CD8-positive, alpha-beta memory T cell (primary cell): ENCODE measurements around the gene RPL13A. TPM values are rescaled to one million over a fixed set of nuclear protein-coding genes. Genes with fewer than 3 reads are reported as not detected.
A peak's percentile ranks its signal among the peaks of the same experiment; 100 is the strongest.
"Not testable (repeated sequence)": the region's sequence is repeated elsewhere in the genome, so short reads cannot be mapped to it uniquely, and the experiment has no call there.

Experiments used
- CTCF ChIA-PET: fragments of 350-600 bp; sonication (Branson Sonifier 250); formaldehyde crosslinking; loops from one replicate; lab custom pipeline; 2021; ENCODE audit warnings: antibody characterized with exemption; lab: Charles Lee
- POLR2A ChIA-PET: fragments of 350-600 bp; sonication (Branson Sonifier 250); formaldehyde crosslinking; loops from one replicate; lab custom pipeline; 2021; ENCODE audit warnings: antibody characterized with exemption; lab: Charles Lee
- DNase-seq, 5 donors: peaks; one replicate each; pipeline versions ENCODE4 v3.0.0 to v3.0.0-alpha.2; 2020 to 2022; ENCODE audit warnings: mixed read lengths in 1 of 5
- H3K27ac ChIP-seq: one replicate; pipeline ENCODE4 v1.7.0; 2013; ENCODE audit warnings: low read depth, mild to moderate bottlenecking, low read length, moderate library complexity
- H3K27me3 ChIP-seq: 2 replicates; pipeline ENCODE4 v1.7.0; 2013; ENCODE audit warnings: low read length, mild to moderate bottlenecking; ENCODE audit not compliant: insufficient read depth, poor library complexity, severe bottlenecking
- H3K36me3 ChIP-seq: 2 replicates; pipeline ENCODE4 v1.7.0; 2013; ENCODE audit warnings: mild to moderate bottlenecking, low read length, moderate library complexity; ENCODE audit not compliant: insufficient read depth
- H3K4me1 ChIP-seq: 2 replicates; pipeline ENCODE4 v1.7.0; 2013; ENCODE audit warnings: mild to moderate bottlenecking, low read length, moderate library complexity; ENCODE audit not compliant: insufficient read depth
- H3K4me3 ChIP-seq: 2 replicates; pipeline ENCODE4 v1.7.0; 2013; ENCODE audit warnings: mild to moderate bottlenecking, low read length
- H3K9me3 ChIP-seq: 2 replicates; pipeline ENCODE4 v1.7.0; 2013; ENCODE audit warnings: mild to moderate bottlenecking, low read length
- H3K27ac Mint-ChIP-seq, 8 donors: one replicate each; pipeline ENCODE4 v1.8.0; 2020 to 2021; ENCODE audit warnings: mixed read lengths in 8 of 8, mild to moderate bottlenecking in 6 of 8, inconsistent platforms in 3 of 8, moderate library complexity in 3 of 8
- H3K27me3 Mint-ChIP-seq, 2 donors: one replicate each; pipeline ENCODE4 v1.8.0; 2020 to 2021; ENCODE audit warnings: mixed read lengths in 2 of 2, mild to moderate bottlenecking in 1 of 2, moderate library complexity in 1 of 2
- H3K36me3 Mint-ChIP-seq, 3 donors: one replicate each; pipeline ENCODE4 v1.8.0; 2020 to 2021; ENCODE audit warnings: mixed read lengths in 3 of 3, inconsistent platforms in 1 of 3, mild to moderate bottlenecking in 1 of 3
- H3K4me1 Mint-ChIP-seq, 3 donors: one replicate each; pipeline ENCODE4 v1.8.0; 2020 to 2021; ENCODE audit warnings: mixed read lengths in 3 of 3, inconsistent platforms in 1 of 3, mild to moderate bottlenecking in 1 of 3
- H3K4me3 Mint-ChIP-seq, 7 donors: one replicate each; pipeline ENCODE4 v1.8.0; 2020 to 2021; ENCODE audit warnings: mixed read lengths in 7 of 7, mild to moderate bottlenecking in 6 of 7, moderate library complexity in 4 of 7, inconsistent platforms in 2 of 7
- H3K9me3 Mint-ChIP-seq, 5 donors: one replicate each; pipeline ENCODE4 v1.8.0; 2020 to 2022; ENCODE audit warnings: mixed read lengths in 5 of 5, mild to moderate bottlenecking in 3 of 5, moderate library complexity in 2 of 5, inconsistent platforms in 1 of 5
- polyA plus RNA-seq: library from polyadenylated mRNA; unstranded; fragments of 300-500 nt; fragmentation: Illumina TruSeq; gene quantifications from one replicate; pipeline ENCODE4 v1.2.3, GENCODE V29; 2021
- total RNA-seq, 2 experiments: library from RNA; stranded (reverse); gene quantifications; one replicate each; pipeline ENCODE4 v1.2.3, GENCODE V29; 2021

Gene RPL13A
- total and polyA plus RNA-seq, 3 experiments from 2014 or later, result 2,679 to 3,912 (median 3,865) TPM

DNA sequence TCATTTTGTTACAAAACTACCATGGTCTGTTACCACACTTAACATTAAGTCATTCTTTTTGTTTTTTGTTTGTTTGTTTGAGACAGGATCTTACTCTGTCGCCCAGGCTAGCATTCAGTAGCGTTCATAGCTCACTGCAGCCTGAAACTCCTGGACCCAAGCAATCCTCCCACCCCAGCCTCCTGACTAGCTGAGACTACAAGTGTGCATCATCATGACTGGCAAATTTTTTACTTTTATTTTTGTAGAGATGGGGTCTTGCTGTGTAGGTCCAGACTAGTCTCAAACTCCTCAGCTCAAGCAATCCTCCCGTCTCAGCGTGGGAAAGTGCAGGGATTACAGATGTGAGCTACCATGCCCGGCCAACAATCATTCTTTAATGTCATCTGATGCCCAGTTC lies 31.1 kb upstream of the RPL13A start:
- H3K27me3 ChIP-seq, result no peaks in the 10 kb centered on the region
- peaks cover 24% of the 10 kb centered on the region for H3K36me3 ChIP-seq
- no peak overlapping the region for H3K27ac ChIP-seq
- Mint-ChIP-seq H3K4me1 (peaks cover 27 to 45% (median 34%) of the 10 kb centered on the region in 3 donors), H3K36me3 (peaks cover 3 to 48% (median 11%) of the 10 kb centered on the region in 3 donors), H3K27me3 (no peaks in the 10 kb centered on the region), H3K4me3 (peak overlapping the region in 2 of 7 donors; percentile 15 to 40), H3K27ac (peak overlapping the region in 2 of 8 donors; percentile 4 to 37), H3K9me3 (no peaks in the 10 kb centered on the region)
- H3K4me3 ChIP-seq, result no peak overlapping the region
- no peak for DNase-seq
- H3K9me3 ChIP-seq, result no peaks in the 10 kb centered on the region
- H3K4me1 ChIP-seq, result peaks cover 27% of the 10 kb centered on the region
- ChIA-PET CTCF (interaction anchor here (1.0 to 1.2 kb wide), 3 partner anchors 9 to 17 kb away, joined by 4 to 8 read pairs (median 5); partner anchors contain the start of gene FLT3LG), POLR2A (interaction anchor here (1.9 kb wide), 1 partner anchor 13 kb away, joined by 12 read pairs; no protein-coding TSS in a partner anchor)

GRCh38 chr19:49458567-49458903 lies 28.9 kb upstream of the RPL13A start:
- Mint-ChIP-seq H3K4me1 (peaks cover 13 to 30% (median 18%) of the 10 kb centered on the region in 3 donors), H3K9me3 (no peaks in the 10 kb centered on the region), H3K27ac (peak overlapping the region in 4 of 8 donors; percentile 34 to 94 (median 49)), H3K4me3 (peak overlapping the region in 1 of 7 donors; percentile 54), H3K27me3 (no peaks in the 10 kb centered on the region), H3K36me3 (peaks cover 0 to 38% (median 5%) of the 10 kb centered on the region in 3 donors)
- H3K36me3 ChIP-seq, result peaks cover 24% of the 10 kb centered on the region
- H3K4me1 ChIP-seq, result peaks cover 13% of the 10 kb centered on the region
- no peak overlapping the region for H3K27ac ChIP-seq
- H3K9me3 ChIP-seq, result no peaks in the 10 kb centered on the region
- CTCF ChIA-PET, result interaction anchor here (1.4 to 2.9 kb wide), 4 partner anchors 10 to 18 kb away, joined by 5 to 10 read pairs (median 6); partner anchors contain the start of gene FLT3LG
- no peaks in the 10 kb centered on the region for H3K27me3 ChIP-seq
- H3K4me3 ChIP-seq, result no peak overlapping the region
- POLR2A ChIA-PET, result interaction anchor here (2.0 kb wide), 1 partner anchor 11 kb away, joined by 8 read pairs; no protein-coding TSS in a partner anchor
- DNase-seq, result no peak

DNA sequence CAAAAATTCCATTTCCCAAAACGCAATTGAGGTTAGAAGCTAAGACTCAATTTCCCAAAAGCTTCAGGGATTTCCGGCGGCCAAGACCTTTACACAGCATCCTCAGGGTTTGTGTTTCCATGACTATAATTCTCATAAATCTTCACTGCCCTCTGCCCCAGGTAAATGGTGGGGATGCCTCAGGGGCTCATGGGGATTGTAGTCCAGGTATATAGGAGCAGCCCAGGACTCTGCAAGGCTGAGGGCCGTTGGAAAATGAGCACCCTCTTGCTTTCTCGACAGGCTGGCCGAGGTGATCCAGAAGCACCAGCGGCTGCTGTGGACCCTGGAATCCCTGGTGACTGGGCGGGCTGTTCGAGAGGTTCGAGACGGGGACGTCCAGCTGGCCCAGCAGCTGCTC lies 28.0 kb upstream of the RPL13A start:
- Histone ChIP-seq H3K27me3 (no peaks in the 10 kb centered on the region), H3K4me3 (no peak overlapping the region), H3K36me3 (peaks cover 24% of the 10 kb centered on the region), H3K4me1 (peaks cover 4% of the 10 kb centered on the region), H3K9me3 (no peaks in the 10 kb centered on the region), H3K27ac (no peak overlapping the region)
- peak overlapping the region in 1 of 7 donors; percentile 68 for H3K4me3 Mint-ChIP-seq
- no peak overlapping the region for H3K27ac Mint-ChIP-seq
- H3K4me1 Mint-ChIP-seq, result peaks cover 4 to 22% (median 12%) of the 10 kb centered on the region in 3 donors
- no peaks in the 10 kb centered on the region for H3K27me3 Mint-ChIP-seq
- no peaks in the 10 kb centered on the region for H3K9me3 Mint-ChIP-seq
- ChIA-PET POLR2A (interaction anchor here (0.6 to 2.0 kb wide), 2 partner anchors 11 to 35 kb away, joined by 4 to 8 read pairs; no protein-coding TSS in a partner anchor), CTCF (interaction anchor here (1.4 to 2.9 kb wide), 4 partner anchors 9 to 17 kb away, joined by 5 to 10 read pairs (median 6); partner anchors contain the start of gene FLT3LG)
- DNase-seq, result no peak
- H3K36me3 Mint-ChIP-seq, result peaks cover 0 to 35% (median 5%) of the 10 kb centered on the region in 3 donors

GRCh38 chr19:49461130-49461529 lies 26.3 kb upstream of the RPL13A start:
- peaks cover 24% of the 10 kb centered on the region for H3K36me3 ChIP-seq
- H3K4me1 ChIP-seq, H3K9me3 Mint-ChIP-seq, H3K27ac ChIP-seq, DNase-seq, H3K27ac Mint-ChIP-seq, H3K4me3 Mint-ChIP-seq, H3K9me3 ChIP-seq, H3K27me3 Mint-ChIP-seq, H3K27me3 ChIP-seq, H3K4me3 ChIP-seq: not testable (repeated sequence)
- POLR2A ChIA-PET, result interaction anchor here (0.6 kb wide), 2 partner anchors 126 to 463 kb away, joined by 4 read pairs; no protein-coding TSS in a partner anchor
- H3K4me1 Mint-ChIP-seq, result peaks cover 2 to 16% (median 6%) of the 10 kb centered on the region in 3 donors
- CTCF ChIA-PET, result interaction anchor here (1.3 kb wide), 1 partner anchor 232 kb away, joined by 3 read pairs; no protein-coding TSS in a partner anchor
- H3K36me3 Mint-ChIP-seq, result peaks cover 0 to 39% (median 4%) of the 10 kb centered on the region in 3 donors

- Histone ChIP-seq H3K27ac (no peak overlapping the region), H3K4me3 (no peak overlapping the region), H3K36me3 (peaks cover 24% of the 10 kb centered on the region), H3K4me1 (no peaks in the 10 kb centered on the region), H3K9me3 (no peaks in the 10 kb centered on the region), H3K27me3 (no peaks in the 10 kb centered on the region)
- CTCF ChIA-PET, result no interaction called here
- DNase-seq, result no peak
- Mint-ChIP-seq H3K4me1 (peaks cover 2 to 11% (median 5%) of the 10 kb centered on the region in 3 donors), H3K9me3 (no peaks in the 10 kb centered on the region), H3K36me3 (peaks cover 0 to 34% (median 2%) of the 10 kb centered on the region in 3 donors), H3K27me3 (no peaks in the 10 kb centered on the region), H3K4me3 (no peak overlapping the region), H3K27ac (no peak overlapping the region)
- POLR2A ChIA-PET, result no interaction called here
Observed at GRCh38 chr19:49461656-49462055, 25.8 kb upstream of the RPL13A start.

DNA sequence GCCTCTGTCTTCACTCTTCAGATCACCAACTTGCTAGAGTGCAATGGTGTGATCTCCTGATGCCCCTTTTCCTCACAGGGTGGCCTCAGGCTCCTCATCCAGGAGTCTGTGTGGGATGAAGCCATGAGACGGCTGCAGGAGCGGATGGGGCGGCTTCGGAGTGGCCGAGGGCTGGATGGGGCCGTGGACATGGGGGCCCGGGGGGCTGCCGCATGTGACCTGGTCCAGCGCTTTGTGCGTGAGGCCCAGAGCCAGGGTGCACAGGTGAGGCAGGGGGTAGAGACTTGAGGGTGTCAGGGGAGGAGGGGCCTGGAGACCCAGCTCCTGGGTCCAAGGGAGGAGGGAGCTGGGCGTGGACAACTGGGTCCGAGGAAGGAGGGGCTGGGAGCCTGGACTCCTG lies 24.9 kb upstream of the RPL13A start:
- no peaks in the 10 kb centered on the region for H3K9me3 Mint-ChIP-seq
- H3K4me1 ChIP-seq, result peaks cover 5% of the 10 kb centered on the region
- CTCF ChIA-PET, result no interaction called here
- no peak for DNase-seq
- no peaks in the 10 kb centered on the region for H3K9me3 ChIP-seq
- peaks cover 0 to 30% (median 0%) of the 10 kb centered on the region in 3 donors for H3K36me3 Mint-ChIP-seq
- no peaks in the 10 kb centered on the region for H3K27me3 Mint-ChIP-seq
- peaks cover 24% of the 10 kb centered on the region for H3K36me3 ChIP-seq
- no peaks in the 10 kb centered on the region for H3K27me3 ChIP-seq
- peaks cover 0 to 10% (median 0%) of the 10 kb centered on the region in 3 donors for H3K4me1 Mint-ChIP-seq
- no peak overlapping the region for H3K4me3 ChIP-seq
- no peak overlapping the region for H3K27ac ChIP-seq
- no peak overlapping the region for H3K4me3 Mint-ChIP-seq
- POLR2A ChIA-PET, result no interaction called here
- peak overlapping the region in 2 of 8 donors; percentile 42 to 81 for H3K27ac Mint-ChIP-seq

- Mint-ChIP-seq H3K4me3 (no peak overlapping the region), H3K27me3 (peaks cover 0 to under 1% of the 10 kb centered on the region in 2 donors), H3K9me3 (peaks cover 0 to under 1% (median 0%) of the 10 kb centered on the region in 5 donors), H3K27ac (peak overlapping the region in 2 of 8 donors; percentile 22 to 35), H3K4me1 (peaks cover 6 to 16% (median 7%) of the 10 kb centered on the region in 3 donors), H3K36me3 (peaks cover 2 to 26% (median 5%) of the 10 kb centered on the region in 3 donors)
- Histone ChIP-seq H3K4me3 (no peak overlapping the region), H3K9me3 (no peaks in the 10 kb centered on the region), H3K36me3 (peaks cover 15% of the 10 kb centered on the region), H3K27ac (no peak overlapping the region), H3K27me3 (no peaks in the 10 kb centered on the region), H3K4me1 (peaks cover 21% of the 10 kb centered on the region)
- ChIA-PET CTCF (no interaction called here), POLR2A (no interaction called here)
- no peak for DNase-seq
Observed at GRCh38 chr19:49463960-49464740, 23.3 kb upstream of the RPL13A start.
